ENCODE data around the gene ATXN1. TPM values are rescaled to one million over a fixed set of nuclear protein-coding genes. Genes with fewer than 3 reads are reported as not detected.
A peak's percentile ranks its signal among the peaks of the same experiment; 100 is the strongest.

The ATXN1 gene
- total RNA-seq, 1 donor from 2014 or later: 71.2 TPM

DNA sequence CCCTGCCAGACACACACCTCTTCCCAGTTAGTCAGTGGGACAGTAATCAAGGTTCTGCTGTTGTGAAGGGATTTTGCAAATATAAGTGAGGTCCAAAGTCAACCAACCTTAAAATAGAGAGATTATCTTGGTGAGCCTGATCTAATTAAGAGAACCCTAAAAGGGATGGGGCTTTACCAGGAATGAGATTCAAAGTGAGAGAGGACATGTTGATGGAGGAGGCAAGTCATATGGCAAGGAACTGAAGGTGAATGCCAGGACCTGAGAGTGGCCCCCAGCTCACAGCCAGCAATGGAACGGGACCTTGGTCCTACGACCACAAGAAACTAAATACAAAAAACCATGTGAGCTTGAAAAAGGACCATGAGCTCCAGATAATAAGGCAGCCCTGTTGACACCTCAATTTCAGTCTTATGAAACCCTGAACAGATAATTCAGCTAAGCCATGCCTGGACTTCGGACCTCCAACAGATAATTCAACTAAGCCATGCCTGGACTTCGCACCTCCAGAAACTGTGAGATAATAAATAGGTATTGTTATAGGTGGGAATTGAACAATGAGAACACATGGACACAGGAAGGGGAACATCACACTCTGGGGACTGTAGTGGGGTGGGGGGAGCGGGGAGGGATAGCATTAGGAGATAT is 269.5 kb downstream of the ATXN1 start:
- ATAC-seq (no peak), DNase-seq (no peak)
- intact Hi-C loops (cut with DNase I): no loop called here

DNA sequence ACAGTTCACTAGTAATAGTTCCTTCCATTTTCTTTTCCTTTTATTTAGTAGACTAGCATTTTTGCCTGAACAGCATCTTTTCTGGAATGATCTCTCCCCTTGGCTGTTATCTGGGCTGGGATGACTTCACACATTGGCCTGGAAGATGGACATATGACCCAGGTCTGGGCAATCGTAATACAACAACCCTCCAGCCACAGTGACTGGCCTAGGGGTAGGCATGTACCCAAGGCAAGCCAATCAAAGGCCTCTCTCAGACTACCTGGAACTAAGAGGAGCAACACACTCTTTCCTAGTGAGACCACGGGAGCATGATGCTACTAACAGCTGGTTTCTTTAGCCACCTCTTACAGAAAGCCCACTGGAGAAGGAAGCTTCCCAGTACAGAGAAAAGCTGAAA is 270.6 kb downstream of the ATXN1 start:
- Histone ChIP-seq H3K27ac (no peak overlapping the region), H3K4me3 (no peak overlapping the region), H3K4me1 (peaks cover 12% of the 10 kb centered on the region), H3K9me3 (no peaks in the 10 kb centered on the region), H3K36me3 (no peaks in the 10 kb centered on the region), H3K27me3 (no peaks in the 10 kb centered on the region)
- TF ChIP-seq, protein P1, sequence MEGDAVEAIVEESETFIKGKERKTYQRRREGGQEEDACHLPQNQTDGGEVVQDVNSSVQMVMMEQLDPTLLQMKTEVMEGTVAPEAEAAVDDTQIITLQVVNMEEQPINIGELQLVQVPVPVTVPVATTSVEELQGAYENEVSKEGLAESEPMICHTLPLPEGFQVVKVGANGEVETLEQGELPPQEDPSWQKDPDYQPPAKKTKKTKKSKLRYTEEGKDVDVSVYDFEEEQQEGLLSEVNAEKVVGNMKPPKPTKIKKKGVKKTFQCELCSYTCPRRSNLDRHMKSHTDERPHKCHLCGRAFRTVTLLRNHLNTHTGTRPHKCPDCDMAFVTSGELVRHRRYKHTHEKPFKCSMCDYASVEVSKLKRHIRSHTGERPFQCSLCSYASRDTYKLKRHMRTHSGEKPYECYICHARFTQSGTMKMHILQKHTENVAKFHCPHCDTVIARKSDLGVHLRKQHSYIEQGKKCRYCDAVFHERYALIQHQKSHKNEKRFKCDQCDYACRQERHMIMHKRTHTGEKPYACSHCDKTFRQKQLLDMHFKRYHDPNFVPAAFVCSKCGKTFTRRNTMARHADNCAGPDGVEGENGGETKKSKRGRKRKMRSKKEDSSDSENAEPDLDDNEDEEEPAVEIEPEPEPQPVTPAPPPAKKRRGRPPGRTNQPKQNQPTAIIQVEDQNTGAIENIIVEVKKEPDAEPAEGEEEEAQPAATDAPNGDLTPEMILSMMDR (IDR thresholded peaks at IDR 0.05): no peak
- intact Hi-C loops (cut with DNase I): no loop called here
- DNase-seq (no peak), ATAC-seq (no peak)

More for the DNA sequence above, 269.5 kb downstream of the ATXN1 start:
- no peaks in the 10 kb centered on the region for H3K9me3 ChIP-seq
- TF ChIP-seq, protein P1 (IDR thresholded peaks at IDR 0.05): no peak
- H3K27ac ChIP-seq: no peak overlapping the region
- H3K4me1 ChIP-seq: peaks cover 17% of the 10 kb centered on the region
- H3K4me3 ChIP-seq: no peak overlapping the region
- H3K27me3 ChIP-seq: no peaks in the 10 kb centered on the region
- no peaks in the 10 kb centered on the region for H3K36me3 ChIP-seq

DNA sequence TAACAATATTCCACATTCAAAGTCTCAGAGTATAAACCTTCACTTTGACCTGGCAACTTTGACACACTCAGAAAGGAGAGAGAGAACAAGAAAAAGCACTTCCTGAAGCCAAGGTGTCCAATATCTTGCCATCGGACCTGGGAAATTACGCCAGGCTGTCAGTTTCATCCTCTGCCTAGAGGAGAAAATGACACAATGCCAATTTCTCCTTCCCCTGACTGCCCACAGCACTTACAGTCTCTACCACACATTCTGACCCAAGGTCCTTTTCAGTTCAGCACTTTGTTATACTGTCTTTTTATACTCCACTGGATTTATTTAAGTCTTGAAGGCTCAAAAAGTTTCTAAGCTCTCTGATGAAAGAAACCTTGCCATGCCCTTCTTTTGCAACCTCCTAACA is 272.4 kb downstream of the ATXN1 start:
- Histone ChIP-seq H3K36me3 (no peaks in the 10 kb centered on the region), H3K27ac (no peak overlapping the region), H3K4me3 (no peak overlapping the region), H3K4me1 (peaks cover 15% of the 10 kb centered on the region), H3K27me3 (no peaks in the 10 kb centered on the region), H3K9me3 (no peaks in the 10 kb centered on the region)
- intact Hi-C loops (cut with DNase I): no loop called here
- ATAC-seq: no peak
- TF ChIP-seq, protein P1 (IDR thresholded peaks at IDR 0.05): no peak
- no peak for DNase-seq

DNA sequence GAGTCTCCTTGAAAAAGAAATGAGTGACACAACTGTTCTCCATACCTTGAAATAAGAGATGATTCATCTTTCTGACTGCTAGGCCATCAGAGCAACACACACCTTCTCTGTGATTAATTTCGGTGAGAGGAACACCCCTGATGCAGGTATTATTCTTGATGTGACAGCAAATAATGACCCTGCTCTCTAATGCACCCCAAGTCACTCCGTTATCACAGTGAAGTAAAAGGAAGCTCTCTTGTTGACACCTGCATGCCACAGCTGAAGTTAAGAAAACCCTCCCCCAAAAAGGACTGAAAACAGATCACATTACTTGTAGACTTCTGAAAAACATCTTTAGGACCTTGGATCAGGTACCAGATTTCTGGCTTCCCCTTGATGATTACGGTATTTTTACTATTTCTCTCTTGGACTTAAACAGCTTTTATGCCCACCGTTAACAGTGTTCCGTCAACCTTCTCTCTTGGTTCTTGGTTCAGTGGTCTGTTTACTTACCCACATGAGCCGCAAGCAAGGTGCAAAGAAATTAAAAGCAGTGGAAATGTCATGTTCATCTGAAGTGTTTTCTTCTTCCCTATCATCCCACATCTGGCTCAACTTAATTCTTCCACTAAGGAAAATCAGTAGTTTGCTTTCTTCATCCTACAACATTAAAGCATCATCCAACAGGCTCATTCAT is 273.1 kb downstream of the ATXN1 start:
- H3K27me3 ChIP-seq: no peaks in the 10 kb centered on the region
- H3K4me1 ChIP-seq: peaks cover 15% of the 10 kb centered on the region
- DNase-seq (no peak), ATAC-seq (no peak)
- H3K36me3 ChIP-seq: no peaks in the 10 kb centered on the region
- no peaks in the 10 kb centered on the region for H3K9me3 ChIP-seq
- TF ChIP-seq, protein P1 (IDR thresholded peaks at IDR 0.05): no peak
- no peak overlapping the region for H3K4me3 ChIP-seq
- intact Hi-C loops (cut with DNase I): no loop called here
- no peak overlapping the region for H3K27ac ChIP-seq

DNA sequence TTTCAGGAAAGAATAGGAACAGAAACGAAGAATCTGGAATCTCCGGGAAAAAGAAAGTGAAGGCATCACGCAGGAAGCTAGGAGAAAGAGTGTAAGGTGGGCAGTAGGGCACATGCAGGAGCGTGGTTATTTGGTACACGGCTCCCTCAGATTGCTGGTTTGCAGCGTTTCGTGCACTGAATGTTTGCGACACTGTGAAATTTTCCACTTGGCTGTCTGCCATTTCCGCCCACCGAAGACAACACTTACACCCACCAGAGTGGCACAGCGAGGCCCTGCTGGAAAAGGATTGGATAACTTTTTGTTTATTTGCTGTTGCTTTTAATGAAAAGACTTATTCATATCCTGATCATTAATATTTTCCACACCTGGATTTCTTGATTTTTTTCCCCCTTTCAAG is 274.6 kb downstream of the ATXN1 start:
- ATAC-seq: no peak
- H3K27ac ChIP-seq: peak overlapping the region; percentile 12
- no peaks in the 10 kb centered on the region for H3K36me3 ChIP-seq
- H3K27me3 ChIP-seq: no peaks in the 10 kb centered on the region
- TF ChIP-seq, protein P1 (IDR thresholded peaks at IDR 0.05): no peak
- H3K4me1 ChIP-seq: peaks cover 20% of the 10 kb centered on the region
- no peaks in the 10 kb centered on the region for H3K9me3 ChIP-seq
- DNase-seq: no peak
- no peak overlapping the region for H3K4me3 ChIP-seq
- intact Hi-C loops (cut with DNase I): no loop called here

Measured in upper lobe of right lung (tissue), 1 donor.